BE2C (cell line): Measurements from ENCODE around the gene PTPN20.

Experiments used
- DNase-seq: peaks from one replicate; pipeline ENCODE4 v3.0.0-alpha.2; 2020
- H3K27me3 ChIP-seq: fragments of 250-450 bp; sonication (Bioruptor Pico); 2 replicates; pipeline ENCODE4 v1.5.1; 2020; ENCODE audit warnings: mild to moderate bottlenecking
- H3K36me3 ChIP-seq: fragments of 250-450 bp; sonication (Bioruptor Pico); 2 replicates; pipeline ENCODE4 v1.5.1; 2020; ENCODE audit warnings: mild to moderate bottlenecking
- H3K4me1 ChIP-seq: fragments of 250-450 bp; sonication (Bioruptor Pico); 2 replicates; pipeline ENCODE4 v1.5.1; 2020
- H3K4me3 ChIP-seq: 2 replicates; pipeline ENCODE4 v1.5.1; 2011; ENCODE audit warnings: low read depth, low read length
- H3K9me3 ChIP-seq: fragments of 250-450 bp; sonication (Bioruptor Pico); 2 replicates; pipeline ENCODE4 v1.5.1; 2020
- CTCF ChIP-seq: IDR thresholded peaks from 2 replicates; pipeline ENCODE4 v1.5.1; 2012; ENCODE audit warnings: mild to moderate bottlenecking, low read depth, low read length

Gene PTPN20

GRCh38 chr10:47050618-47051455 is 139.6 kb downstream of the PTPN20 start:
- Histone ChIP-seq H3K4me1 (peaks cover 3% of the 10 kb centered on the region), H3K9me3 (no peaks in the 10 kb centered on the region), H3K4me3 (no peak overlapping the region), H3K27me3 (no peaks in the 10 kb centered on the region), H3K36me3 (no peaks in the 10 kb centered on the region)
- TF ChIP-seq CTCF = no peak
- peak; percentile 44 for DNase-seq

GRCh38 chr10:47051741-47052238 is 140.6 kb downstream of the PTPN20 start:
- no peak for TF ChIP-seq CTCF
- H3K9me3 ChIP-seq = no peaks in the 10 kb centered on the region
- no peak for DNase-seq
- no peaks in the 10 kb centered on the region for H3K27me3 ChIP-seq
- H3K4me1 ChIP-seq = peaks cover 3% of the 10 kb centered on the region
- no peak overlapping the region for H3K4me3 ChIP-seq
- no peaks in the 10 kb centered on the region for H3K36me3 ChIP-seq
